HG03135 (cell line): ENCODE data around the gene NRL.

ENCODE experiments used
- ATAC-seq: cut with Tn5 transposase; IDR thresholded peaks from one replicate; pipeline ENCODE4 v1.9.1; 2021; ENCODE audit warnings: mild to moderate bottlenecking, moderate library complexity; ENCODE audit not compliant: unreplicated experiment

The NRL gene

DNA sequence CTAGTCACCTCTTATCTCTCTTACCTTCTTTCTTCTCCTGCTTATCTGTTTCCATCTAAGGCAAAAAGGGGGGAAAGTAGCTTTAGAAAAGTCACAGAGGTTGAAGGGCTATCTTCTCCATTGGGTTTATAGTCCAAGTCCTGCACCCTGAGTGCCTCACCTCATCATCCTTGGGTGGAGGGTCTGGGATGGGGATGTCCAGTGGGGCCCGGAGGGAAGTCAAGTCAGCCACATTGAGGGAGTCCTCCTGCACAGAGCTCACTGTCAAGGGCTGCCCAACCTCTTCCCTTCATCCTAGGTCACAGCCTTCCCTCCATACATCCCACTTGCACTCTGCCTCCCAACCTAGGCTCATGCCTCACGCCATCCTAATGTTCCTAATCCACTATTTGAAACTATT is 30.5 kb upstream of the NRL start:
- ATAC-seq: no peak

DNA sequence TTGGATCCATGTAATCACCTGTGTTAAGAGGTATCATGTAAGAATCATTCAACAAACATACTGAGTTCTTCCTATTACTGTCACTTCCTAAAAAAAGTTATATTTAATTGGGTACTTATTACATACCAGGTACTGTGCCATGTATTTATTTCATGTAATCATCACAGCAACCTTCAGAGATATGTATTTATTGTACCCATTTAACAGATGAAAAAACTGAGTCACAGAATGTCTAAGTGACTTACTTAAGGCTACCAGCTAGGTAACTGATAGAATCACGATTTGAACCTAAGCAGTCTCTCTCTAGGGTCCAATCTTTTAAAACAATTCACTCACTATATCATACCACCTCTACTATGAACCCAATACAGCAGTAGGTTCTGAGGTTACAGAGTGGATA is 29.7 kb upstream of the NRL start:
- no peak for ATAC-seq

DNA sequence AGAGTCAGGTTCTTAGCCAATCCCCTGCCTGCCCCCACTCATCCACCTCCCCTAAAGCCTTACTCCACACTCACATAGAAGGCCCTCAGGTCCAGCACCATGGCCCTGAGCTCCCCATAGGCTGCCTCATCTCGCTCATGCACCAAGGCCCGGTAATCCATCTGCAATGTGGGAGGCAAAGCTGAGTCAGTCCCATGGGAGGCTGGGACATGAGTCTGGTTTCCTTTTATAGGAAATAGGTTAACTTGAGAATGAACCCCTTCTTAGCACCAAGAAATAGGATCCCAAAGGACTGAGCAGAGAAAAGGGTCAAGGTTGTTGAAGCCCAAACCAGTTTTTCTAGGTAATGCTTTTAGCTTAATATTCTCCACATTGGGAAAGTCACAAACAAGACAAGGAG is 28.8 kb upstream of the NRL start:
- ATAC-seq: no peak

DNA sequence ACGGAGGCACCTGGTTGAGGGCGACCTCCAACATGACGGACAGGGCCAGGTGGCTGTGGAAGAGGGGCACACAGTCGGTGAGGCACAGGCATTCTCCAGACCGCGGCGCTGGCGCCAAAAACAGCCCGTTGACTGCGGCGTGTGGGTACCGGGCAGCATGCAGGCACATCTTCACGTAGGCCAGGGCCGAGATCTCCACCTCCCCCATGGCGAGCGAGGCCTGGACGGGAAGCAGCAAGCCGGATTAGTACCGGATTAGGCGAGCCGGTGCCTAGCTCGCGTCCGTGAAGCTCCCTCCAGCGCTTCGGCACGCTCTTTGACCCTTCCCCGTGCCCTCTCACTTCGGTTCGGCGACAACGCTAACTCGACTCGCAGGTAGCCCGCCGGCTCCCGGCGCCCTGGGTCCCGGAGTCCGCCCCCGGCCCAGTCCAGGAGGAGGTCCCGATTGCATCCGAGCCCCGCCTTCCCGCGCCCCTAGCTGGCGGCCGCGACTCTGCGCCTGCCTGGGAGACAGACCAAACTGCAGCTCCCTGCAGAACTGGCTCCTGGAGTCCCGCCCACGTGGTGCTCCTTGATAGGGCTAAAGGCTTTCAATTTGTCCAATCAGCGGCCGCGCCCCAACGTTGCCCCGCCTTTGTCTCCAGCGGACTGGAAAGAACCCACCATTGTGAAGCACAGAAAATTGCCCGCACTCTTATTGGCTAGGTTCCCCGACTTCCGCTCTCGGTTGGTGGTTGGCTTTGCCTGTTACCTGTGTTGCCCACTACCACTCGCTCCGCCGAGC is 26.5 kb upstream of the NRL start, which contains the start of gene EMC9:
EMC9 (minus strand) TSS at position 495 of the 784 bp plus-strand sequence; CDS start at position 208, 287 bp downstream.
- peak; percentile 78 for ATAC-seq

DNA sequence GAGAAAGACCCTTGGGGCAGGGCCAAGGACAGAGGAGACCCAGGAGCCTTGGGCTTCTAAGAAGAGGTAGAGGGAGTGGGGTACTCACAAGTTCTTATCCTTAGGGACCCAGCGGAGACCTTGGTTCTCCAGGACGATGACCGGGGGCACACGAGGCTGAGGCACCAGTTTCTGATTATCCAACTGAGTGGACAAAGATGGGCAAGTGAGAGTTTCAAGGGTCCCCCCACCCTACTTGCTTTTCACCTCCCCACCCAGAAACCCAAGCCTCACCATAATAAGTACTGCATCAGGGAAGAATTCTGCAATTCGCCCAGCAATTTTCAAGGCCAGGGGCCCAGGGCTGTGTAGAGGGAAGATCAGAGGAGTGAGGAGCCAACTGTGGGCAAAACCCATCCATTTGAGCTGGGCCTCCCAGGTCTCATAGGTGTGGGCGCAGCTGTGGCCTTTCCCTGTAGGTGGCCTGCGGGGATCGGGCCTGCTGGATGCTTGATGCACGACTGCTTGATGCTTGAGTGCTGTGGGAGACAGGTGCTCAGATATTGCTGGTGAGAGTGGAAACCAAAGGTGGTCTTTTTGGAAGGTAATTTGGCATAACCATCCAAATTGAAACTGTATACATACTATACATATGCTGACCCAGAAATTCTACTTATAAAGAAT is 24.7 kb upstream of the NRL start:
- ATAC-seq: no peak

DNA sequence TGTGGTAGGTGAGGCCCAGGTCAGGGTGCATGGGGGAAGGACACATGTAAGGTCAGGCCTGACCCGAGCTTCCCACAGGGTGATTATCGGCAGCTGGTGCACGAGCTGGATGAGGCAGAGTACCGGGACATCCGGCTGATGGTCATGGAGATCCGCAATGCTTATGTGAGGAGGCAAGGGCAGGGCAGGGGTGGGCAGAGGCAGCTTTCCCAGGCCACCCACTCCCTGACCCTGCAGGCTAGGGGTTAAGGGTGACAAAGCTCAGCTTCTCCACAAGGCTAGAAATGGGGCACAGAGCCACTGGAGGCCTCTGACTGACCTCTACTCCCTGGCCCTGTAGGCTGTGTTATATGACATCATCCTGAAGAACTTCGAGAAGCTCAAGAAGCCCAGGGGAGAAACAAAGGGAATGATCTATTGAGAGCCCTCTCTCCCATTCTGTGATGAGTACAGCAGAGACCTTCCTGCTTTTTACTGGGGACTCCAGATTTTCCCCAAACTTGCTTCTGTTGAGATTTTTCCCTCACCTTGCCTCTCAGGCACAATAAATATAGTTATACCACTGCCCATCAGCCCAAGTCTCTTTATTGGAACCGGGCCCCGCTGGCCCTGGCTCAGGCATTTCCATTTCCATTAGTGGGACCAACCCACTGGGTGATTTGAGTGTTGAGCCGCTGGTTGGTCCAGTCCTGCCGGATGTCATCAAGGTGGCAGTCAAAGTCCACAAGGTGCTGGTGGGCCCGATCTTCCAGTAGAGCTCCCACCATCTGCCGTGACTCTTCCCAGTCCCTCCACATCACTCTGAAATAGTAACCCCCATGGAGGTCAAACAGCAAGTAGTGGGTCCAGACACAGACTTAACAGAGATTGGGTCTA is 23.9 kb upstream of the NRL start:
- ATAC-seq: no peak

DNA sequence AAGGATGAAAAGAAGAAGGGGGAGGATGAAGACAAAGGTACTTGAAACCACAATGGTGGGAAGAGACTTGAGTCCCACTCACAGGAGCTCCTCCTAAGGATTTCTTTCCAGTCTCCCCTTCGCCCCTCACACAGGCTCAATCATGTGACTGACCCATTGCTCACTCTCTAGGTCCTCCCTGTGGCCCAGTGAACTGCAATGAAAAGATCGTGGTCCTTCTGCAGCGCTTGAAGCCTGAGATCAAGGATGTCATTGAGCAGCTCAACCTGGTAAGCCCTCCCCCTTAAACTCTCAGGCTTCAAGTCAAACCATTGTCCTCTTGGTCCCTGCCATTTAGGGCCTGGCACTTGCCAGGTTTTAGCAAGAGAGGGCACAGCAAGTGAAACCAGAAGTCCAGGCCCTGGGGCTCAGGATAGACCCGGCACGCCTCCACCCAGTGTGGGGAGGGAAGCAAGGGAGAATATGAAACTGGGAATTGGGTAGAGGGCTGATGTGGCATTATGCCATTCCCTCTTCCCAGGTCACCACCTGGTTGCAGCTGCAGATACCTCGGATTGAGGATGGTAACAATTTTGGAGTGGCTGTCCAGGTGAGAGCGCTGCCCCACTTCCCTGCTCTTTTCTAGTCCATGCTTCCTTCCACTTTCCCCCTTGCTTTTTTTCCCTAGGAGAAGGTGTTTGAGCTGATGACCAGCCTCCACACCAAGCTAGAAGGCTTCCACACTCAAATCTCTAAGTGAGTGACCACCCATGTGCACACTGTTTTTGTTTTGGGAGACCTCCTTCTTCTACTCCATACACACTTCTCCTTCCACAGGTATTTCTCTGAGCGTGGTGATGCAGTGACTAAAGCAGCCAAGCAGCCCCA is 23.0 kb upstream of the NRL start:
- no peak for ATAC-seq

DNA sequence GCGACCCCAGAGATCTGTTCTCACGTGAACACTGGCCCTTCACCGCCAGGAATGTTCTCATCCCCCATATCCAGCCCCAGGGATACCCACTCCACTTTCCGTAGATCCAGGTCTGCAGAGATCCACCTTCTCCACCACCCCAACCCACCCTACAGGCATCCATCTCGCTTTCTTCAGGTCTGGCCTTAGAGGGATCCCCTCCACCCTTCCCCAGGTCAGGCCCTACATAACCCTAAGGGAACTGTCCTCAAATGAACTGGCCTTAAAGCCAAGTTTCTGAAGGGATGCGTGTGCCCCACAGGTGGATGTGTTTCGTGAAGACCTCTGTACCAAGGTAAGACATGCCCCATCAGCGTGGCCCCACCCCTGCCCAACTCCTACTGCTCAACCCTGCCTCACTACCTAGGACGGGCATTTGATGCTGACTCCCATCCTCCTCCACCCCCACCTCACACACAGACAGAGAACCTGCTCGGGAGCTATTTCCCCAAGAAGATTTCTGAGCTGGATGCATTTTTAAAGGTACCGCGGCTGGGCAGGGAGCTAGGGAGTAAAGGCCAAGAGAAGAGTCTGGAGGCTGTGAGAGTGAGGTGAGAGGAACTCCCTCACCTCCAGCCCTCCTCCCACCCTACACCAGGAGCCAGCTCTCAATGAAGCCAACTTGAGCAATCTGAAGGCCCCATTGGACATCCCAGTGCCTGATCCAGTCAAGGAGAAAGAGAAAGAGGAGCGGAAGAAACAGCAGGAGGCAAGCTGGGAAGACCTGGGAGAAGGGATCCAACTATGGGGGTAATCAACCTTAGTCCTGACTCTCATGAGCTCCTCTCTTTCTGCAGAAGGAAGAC is 22.2 kb upstream of the NRL start:
- ATAC-seq: no peak

DNA sequence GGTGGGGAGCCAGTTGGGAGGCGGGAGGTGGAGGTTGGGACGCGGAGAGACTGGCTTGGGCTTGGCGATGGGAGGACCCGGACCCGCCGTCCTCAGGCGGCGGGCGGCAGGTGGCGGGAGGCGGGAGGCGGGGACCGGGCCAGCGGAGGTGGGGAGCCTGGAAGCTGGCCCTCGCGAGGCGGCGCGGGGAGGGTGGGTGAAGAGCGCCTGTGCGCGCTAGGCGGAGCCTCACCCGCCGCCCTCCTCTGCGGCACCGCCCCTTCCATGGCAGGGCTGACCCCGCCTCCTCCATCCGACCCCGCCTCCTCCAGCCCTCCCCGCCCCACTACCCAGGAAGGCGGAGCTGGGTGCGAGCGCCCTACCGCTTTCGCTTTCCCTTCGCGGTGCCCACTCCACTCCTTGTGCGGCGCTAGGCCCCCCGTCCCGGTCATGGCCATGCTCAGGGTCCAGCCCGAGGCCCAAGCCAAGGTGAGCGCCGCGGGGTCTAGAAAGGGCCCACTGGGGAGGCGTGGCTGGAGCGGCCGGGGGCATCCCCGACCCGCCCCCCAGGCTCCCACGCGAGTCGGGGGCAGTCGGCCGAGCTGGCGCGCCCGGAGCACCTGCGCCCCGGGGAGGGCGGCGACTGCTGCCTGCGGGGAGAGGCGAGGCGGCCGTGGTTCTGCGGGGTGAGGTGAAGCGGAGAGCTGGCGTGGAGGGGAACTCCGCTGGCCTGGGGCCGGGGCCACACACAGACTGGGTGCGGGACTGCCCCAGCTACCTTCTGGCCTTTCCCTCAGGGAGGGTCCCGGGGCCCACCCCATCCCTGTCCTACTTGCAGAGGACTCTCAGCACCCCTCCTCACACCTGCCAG is 21.3 kb upstream of the NRL start, which contains the start of gene PSME1:
PSME1 (plus strand) TSS at position 361 of the 850 bp plus-strand sequence; CDS start at position 430, 69 bp downstream.
- ATAC-seq: peak; percentile 87

DNA sequence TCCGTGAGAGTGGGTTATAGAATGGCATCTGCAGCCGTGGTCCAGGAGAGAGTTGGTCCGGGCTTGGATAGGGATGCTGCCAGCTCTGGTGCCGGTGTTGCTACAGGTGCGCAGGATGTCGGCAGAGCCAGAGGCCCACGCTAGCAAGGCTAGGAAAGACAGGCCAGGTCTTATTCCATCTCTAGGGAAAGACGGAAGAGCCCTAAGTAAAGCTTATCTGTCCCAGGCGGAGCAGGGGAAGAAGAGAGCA is 20.8 kb upstream of the NRL start:
- ATAC-seq: no peak

DNA sequence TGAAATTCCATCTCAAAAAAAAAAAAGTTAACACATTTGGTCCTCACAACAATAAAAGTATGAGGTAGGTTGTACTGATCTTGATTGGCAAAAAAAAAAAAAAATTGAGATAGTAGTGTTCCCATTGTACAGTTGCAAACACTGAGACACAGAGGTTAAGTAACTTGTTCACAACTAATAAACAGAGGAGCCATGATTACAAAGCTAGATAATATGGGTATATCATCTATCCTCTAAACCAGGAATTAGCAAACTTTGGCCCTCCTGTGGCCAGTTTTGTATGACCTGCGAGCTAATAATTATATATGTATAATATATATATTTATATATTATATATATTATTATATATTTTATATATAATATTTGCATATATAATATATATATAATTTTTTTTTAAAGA is 19.0 kb upstream of the NRL start:
- ATAC-seq: no peak

DNA sequence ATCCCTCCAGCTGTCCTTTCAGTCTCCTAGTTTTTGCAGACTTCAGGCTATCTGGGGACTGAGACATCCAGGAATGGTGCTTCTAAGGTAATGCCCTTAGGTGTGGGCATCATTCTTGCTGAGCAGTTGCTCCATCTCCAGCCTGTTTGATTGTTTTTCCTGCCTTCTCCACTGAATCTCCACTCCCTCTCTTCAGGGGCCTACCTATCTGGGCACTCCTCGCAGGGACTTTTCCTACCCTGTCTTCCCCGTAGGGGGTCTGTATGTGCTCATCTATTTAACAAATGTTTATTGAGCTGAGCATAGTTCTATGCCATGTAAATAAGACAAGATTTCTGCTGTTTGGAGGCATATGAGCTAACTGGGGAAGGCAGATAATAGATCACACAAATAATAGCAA is 18.2 kb upstream of the NRL start:
- ATAC-seq: no peak

DNA sequence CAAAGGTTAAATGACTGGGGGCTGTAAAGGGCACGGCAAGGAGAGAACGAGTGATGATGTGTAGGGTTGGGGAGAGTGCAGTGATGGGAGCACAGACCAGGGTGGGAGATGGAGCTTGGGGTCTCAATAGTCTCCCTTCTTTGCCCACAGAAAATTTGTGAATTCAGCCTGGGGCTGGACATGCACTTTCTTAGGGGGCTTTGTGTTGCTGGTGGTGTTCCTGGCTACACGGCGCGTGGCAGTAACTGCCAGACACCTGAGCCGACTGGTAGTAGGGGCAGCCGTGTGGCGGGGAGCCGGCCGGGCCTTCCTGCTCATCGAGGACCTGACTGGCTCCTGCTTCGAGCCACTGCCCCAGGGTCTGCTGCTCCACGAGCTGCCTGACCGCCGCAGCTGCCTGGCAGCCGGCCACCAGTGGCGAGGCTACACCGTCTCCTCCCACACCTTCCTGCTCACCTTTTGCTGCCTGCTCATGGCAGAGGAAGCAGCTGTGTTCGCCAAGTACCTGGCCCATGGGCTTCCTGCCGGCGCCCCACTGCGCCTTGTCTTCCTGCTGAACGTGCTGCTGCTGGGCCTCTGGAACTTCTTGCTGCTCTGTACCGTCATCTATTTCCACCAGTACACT is 17.4 kb upstream of the NRL start:
- no peak for ATAC-seq

DNA sequence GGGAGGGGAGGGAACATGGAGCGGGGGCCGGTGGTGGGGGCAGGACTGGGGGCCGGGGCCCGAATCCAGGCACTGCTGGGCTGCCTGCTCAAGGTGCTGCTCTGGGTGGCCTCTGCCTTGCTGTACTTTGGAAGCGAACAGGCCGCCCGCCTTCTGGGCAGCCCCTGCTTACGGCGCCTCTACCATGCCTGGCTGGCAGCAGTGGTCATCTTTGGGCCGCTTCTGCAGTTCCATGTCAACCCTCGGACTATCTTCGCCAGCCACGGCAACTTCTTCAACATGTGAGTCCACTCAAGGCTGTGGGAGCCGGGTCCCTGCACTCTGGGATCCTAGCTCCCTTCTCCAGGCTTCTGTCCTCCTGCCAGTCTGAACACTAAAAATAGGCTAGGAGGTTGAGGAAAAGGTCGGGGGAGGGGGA is 16.8 kb upstream of the NRL start:
- ATAC-seq: no peak

DNA sequence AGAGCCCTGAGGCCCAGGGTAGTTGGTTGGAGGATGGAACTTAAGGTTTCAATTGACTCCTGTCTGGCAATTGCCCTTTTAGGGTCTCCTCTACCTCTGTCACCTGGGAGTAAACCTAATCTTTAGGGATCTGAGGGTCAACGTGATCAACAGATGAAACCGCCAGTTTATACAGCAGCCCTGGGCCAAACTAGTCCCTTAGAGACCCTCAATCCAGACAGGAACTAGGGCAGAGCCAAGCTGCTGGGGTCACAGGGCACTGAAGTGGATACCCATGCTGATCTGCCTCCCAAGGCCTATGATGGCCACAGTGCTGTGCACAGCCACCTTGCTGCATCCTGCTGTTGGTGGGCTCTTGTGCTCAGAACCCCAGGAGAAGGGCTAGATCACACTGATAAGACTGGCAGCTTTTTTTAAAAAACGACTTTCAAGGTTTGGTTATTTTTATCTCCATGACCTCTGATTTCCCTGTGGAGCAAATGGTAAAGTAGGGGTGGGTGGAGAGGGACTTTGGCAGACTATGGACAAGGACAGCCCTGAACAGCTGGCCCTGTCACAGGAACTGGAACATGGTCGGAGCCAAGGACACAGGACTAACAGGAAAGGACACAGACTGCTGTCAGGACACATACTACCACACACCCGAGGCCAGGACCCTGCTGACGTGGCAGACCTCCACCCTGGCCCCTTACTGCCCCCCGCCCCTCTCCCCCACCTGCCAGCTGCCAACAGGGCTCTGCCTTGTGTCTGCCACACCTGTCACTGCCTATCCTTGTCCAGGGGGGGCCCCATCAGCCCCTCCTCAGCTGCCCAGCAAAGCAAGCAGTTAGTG is 16.2 kb upstream of the NRL start:
- no peak for ATAC-seq

DNA sequence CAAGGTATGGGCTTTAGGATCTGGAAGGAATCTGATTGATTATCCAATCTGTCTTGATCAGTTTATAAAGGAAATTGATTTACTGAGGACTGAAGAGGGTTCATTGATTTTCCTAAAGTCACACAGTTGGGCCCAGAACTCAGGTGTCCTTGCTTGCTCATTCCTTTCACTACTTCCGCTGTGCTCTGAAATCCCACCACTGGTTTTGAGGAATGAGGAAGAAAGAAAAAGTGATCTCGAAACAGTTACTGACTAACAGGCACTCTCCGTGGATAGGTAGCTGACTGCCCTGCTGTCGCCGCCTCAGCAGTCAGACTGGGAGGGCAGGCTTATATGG is 15.6 kb upstream of the NRL start, which contains the start of gene FITM1:
FITM1 (plus strand) TSS at position 280 of the 337 bp plus-strand sequence. CDS start 905 bp downstream, outside the sequence.
- ATAC-seq: no peak

DNA sequence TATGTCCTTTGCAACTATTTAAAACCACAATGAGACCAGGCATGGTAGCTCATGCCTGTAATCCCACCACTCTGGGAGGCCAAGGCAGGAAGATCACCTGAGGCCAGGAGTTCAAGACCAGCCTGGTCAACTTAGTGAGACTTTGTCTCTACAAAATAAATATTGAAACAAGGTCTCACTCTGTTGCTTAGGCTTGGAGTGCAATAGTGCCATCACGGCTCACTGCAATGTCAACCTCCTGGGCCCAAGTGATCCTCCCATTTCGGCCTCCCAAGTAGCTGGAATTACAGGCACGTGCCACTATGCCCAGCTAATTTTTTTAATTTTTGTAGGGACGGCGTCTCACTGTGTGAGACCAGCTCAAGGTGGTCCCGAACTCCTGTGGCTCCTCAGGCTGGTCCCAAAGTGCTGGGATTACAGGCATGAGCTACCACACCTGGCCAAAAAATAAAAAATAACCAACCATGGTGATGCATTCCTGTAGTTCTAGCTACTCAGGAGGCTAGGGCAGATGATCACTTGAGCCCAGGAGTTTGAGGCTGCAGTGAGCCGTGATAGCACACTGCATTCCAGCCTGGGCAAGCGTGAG is 14.8 kb upstream of the NRL start:
- no peak for ATAC-seq
